HepG2 (cell line): ENCODE measurements around the gene AFTPH. TPM values are rescaled to one million over a fixed set of nuclear protein-coding genes. Genes with fewer than 3 reads are reported as not detected.

ENCODE experiments used
- ATAD3A ChIP-seq: sonication (generic); formaldehyde crosslinking; IDR thresholded peaks from 2 replicates; pipeline ENCODE4 v1.4.0; 2020; ENCODE audit warnings: missing genetic modification reagents
- ATF7 ChIP-seq, 2 experiments: fragments of 450-650 bp in 1 of 2; sonication (generic) in 1 of 2; formaldehyde crosslinking in 1 of 2; IDR thresholded peaks; 2 replicates each; pipeline versions ENCODE4 v1.4.0 to v1.6.1; 2016 to 2020; ENCODE audit warnings: antibody characterized with exemption in 1 of 2, mild to moderate bottlenecking in 1 of 2, missing genetic modification reagents in 1 of 2
- CEBPB ChIP-seq: IDR thresholded peaks from 2 replicates; pipeline ENCODE4 v1.6.1; 2011; ENCODE audit warnings: low read depth, low read length, improper control_type of control experiment, borderline replicate concordance
- DMAP1 ChIP-seq: IDR thresholded peaks from 2 replicates; pipeline ENCODE4 v1.6.1; 2016
- FOXP1 ChIP-seq, 2 experiments: fragments of 450-650 bp in 1 of 2; IDR thresholded peaks; 2 replicates each; pipeline ENCODE4 v1.6.1; 2017 to 2018; ENCODE audit warnings: antibody characterized with exemption in 1 of 2
- HOXA7 ChIP-seq: sonication (generic); formaldehyde crosslinking; IDR thresholded peaks from 2 replicates; pipeline ENCODE4 v1.8.1; 2022; ENCODE audit warnings: mild to moderate bottlenecking, missing genetic modification reagents, moderate library complexity
- KDM3A ChIP-seq: IDR thresholded peaks from 2 replicates; pipeline ENCODE4 v1.6.1; 2018; ENCODE audit warnings: low read depth, missing compliant biosample characterization
- MTF2 ChIP-seq: sonication (generic); formaldehyde crosslinking; IDR thresholded peaks from 2 replicates; pipeline ENCODE4 v1.5.0; 2020; ENCODE audit warnings: missing genetic modification reagents, borderline replicate concordance
- NFE2L1 ChIP-seq: sonication (generic); formaldehyde crosslinking; IDR thresholded peaks from 2 replicates; pipeline ENCODE4 v1.4.0; 2020; ENCODE audit warnings: missing genetic modification reagents, mild to moderate bottlenecking, borderline replicate concordance
- RFXAP ChIP-seq: sonication (generic); formaldehyde crosslinking; IDR thresholded peaks from 2 replicates; pipeline ENCODE4 v1.4.0; 2020; ENCODE audit warnings: missing genetic modification reagents, borderline replicate concordance
- RORA ChIP-seq: sonication (generic); formaldehyde crosslinking; IDR thresholded peaks from 2 replicates; pipeline ENCODE4 v1.5.0; 2020; ENCODE audit warnings: mild to moderate bottlenecking, missing genetic modification reagents, moderate library complexity
- RXRB ChIP-seq: IDR thresholded peaks from 2 replicates; pipeline ENCODE4 v1.6.1; 2016; ENCODE audit warnings: borderline replicate concordance, missing genetic modification reagents, missing compliant biosample characterization
- TCF7L2 ChIP-seq: IDR thresholded peaks from 2 replicates; pipeline ENCODE4 v1.6.1; 2011; ENCODE audit warnings: mild to moderate bottlenecking, low read depth, low read length, moderate library complexity
- YEATS2 ChIP-seq: sonication (generic); formaldehyde crosslinking; IDR thresholded peaks from 2 replicates; pipeline ENCODE4 v1.4.0; 2020; ENCODE audit warnings: missing genetic modification reagents, borderline replicate concordance
- ZBTB7A ChIP-seq: sonication (generic); formaldehyde crosslinking; IDR thresholded peaks from 2 replicates; pipeline ENCODE4 v1.8.0; 2022; ENCODE audit warnings: mild to moderate bottlenecking, missing genetic modification reagents
- ZFP41 ChIP-seq: sonication (generic); formaldehyde crosslinking; IDR thresholded peaks from 2 replicates; pipeline ENCODE4 v1.4.0; 2020; ENCODE audit warnings: mild to moderate bottlenecking, missing genetic modification reagents, borderline replicate concordance
- ZMAT3 ChIP-seq: sonication (generic); formaldehyde crosslinking; conservative IDR thresholded peaks from 2 replicates; pipeline ENCODE4 v1.7.0; 2021; ENCODE audit warnings: missing genetic modification reagents
- ZNF225 ChIP-seq: sonication (generic); formaldehyde crosslinking; IDR thresholded peaks from 2 replicates; pipeline ENCODE4 v1.4.0; 2020; ENCODE audit warnings: mild to moderate bottlenecking, missing genetic modification reagents
- ZNF292 ChIP-seq: sonication (generic); formaldehyde crosslinking; IDR thresholded peaks from 2 replicates; pipeline ENCODE4 v1.8.1; 2022; ENCODE audit warnings: mild to moderate bottlenecking, low read depth, missing genetic modification reagents, borderline replicate concordance
- ZNF550 ChIP-seq: sonication (generic); formaldehyde crosslinking; IDR thresholded peaks from 2 replicates; pipeline ENCODE4 v1.4.0; 2020; ENCODE audit warnings: mild to moderate bottlenecking, missing genetic modification reagents, borderline replicate concordance
- ZNF558 ChIP-seq: sonication (generic); formaldehyde crosslinking; IDR thresholded peaks from 2 replicates; pipeline ENCODE4 v1.9.0; 2022; ENCODE audit warnings: mild to moderate bottlenecking, missing genetic modification reagents, borderline replicate concordance
- ZNF672 ChIP-seq: sonication (generic); formaldehyde crosslinking; IDR thresholded peaks from 2 replicates; pipeline ENCODE4 v1.8.1; 2022; ENCODE audit warnings: missing genetic modification reagents
- ZNF839 ChIP-seq: sonication (generic); formaldehyde crosslinking; IDR thresholded peaks from 2 replicates; pipeline ENCODE4 v1.4.0; 2020; ENCODE audit warnings: missing genetic modification reagents, mild to moderate bottlenecking, borderline replicate concordance
- polyA plus RNA-seq, 8 experiments: library from polyadenylated mRNA; depleted of rRNA in 3 of 8; stranded (reverse) in 7 of 8; unstranded in 1 of 8; fragments of >200 nt; fragmentation: Illumina TruSeq in 4 of 8; extraction: Trizol in 4 of 8; gene quantifications; 2 replicates each; pipeline versions ENCODE4 v1.2.1 to v1.2.3, GENCODE V29; 2011 to 2016; ENCODE audit warnings: low read depth in 4 of 8, missing spikeins in 1 of 8, mixed read lengths in 1 of 8; ENCODE audit not compliant: insufficient read depth in 1 of 8
- total RNA-seq, 5 experiments: library from RNA; depleted of rRNA; stranded (reverse); fragments of >200 nt; fragmentation: Illumina TruSeq; extraction: Trizol; gene quantifications; 2 replicates each; pipeline ENCODE4 v1.2.3, GENCODE V29; 2016; ENCODE audit warnings: low read depth in 1 of 5
- TF ChIP-seq, protein P1 (sequence below): sonication (generic); formaldehyde crosslinking; IDR thresholded peaks from 2 replicates; pipeline ENCODE4 v1.4.0; 2020; ENCODE audit warnings: missing genetic modification reagents, mild to moderate bottlenecking, borderline replicate concordance
- TF ChIP-seq, protein P2 (sequence below): sonication (generic); formaldehyde crosslinking; IDR thresholded peaks from 2 replicates; pipeline ENCODE4 v1.5.0; 2020; ENCODE audit warnings: mild to moderate bottlenecking, missing genetic modification reagents, moderate library complexity

AFTPH gene
- total and polyA plus RNA-seq, 2 of the 13 experiments (the other 11 are each of a cell fraction or from before 2014, with no cell fraction given) = 27.5 to 36.8 TPM

DNA sequence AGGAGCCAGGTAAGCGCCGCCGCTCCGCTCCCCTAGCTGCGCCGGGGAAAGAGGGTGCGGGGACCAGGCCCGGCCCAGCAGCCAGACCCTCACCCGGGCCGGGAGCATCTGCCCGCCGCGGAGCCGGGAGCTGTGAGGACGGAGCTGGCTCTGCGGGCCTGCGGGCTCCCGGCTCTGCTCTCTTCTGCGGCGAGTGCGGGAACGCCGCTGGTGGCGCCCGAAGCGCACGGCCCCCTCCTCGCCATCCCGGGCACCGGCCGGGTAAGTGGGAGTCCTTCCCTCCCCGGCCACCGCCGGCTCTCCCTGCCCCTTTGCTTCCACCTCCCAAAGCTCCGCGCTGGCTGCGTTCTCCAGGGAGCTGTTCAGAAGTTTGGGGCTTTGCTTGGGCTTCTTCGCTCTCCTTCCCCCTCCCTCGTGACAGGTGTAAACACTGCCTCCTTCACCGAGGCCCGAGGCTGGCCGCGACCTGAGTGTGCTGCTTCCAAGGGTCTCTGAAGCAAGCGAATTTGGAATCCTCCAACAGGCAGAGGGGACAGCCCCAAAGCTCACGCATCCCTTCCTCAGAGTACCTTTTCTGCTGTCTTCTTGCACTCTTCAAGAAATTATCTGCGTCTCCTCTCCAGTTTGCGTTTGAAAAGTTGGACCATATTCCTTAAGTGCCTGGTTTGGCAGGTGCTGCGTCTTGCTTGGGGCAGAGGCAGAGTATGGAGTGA is 632 bp downstream of the AFTPH start (continued):
- TF ChIP-seq, protein P1, sequence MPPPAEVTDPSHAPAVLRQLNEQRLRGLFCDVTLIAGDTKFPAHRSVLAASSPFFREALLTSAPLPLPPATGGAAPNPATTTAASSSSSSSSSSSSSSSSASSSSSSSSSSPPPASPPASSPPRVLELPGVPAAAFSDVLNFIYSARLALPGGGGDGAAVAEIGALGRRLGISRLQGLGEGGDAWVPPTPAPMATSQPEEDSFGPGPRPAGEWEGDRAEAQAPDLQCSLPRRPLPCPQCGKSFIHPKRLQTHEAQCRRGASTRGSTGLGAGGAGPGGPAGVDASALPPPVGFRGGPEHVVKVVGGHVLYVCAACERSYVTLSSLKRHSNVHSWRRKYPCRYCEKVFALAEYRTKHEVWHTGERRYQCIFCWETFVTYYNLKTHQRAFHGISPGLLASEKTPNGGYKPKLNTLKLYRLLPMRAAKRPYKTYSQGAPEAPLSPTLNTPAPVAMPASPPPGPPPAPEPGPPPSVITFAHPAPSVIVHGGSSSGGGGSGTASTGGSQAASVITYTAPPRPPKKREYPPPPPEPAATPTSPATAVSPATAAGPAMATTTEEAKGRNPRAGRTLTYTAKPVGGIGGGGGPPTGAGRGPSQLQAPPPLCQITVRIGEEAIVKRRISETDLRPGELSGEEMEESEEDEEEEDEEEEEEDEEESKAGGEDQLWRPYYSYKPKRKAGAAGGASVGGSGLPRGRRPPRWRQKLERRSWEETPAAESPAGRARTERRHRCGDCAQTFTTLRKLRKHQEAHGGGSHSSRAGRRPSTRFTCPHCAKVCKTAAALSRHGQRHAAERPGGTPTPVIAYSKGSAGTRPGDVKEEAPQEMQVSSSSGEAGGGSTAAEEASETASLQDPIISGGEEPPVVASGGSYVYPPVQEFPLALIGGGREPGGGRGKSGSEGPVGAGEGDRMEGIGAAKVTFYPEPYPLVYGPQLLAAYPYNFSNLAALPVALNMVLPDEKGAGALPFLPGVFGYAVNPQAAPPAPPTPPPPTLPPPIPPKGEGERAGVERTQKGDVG (CRISPR knock-in tag) = no peak
- TF ChIP-seq ATAD3A (CRISPR knock-in tag) = no peak
- TF ChIP-seq FOXP1 (IDR thresholded peaks at IDR 0.05) = no peak
- no peak for TF ChIP-seq FOXP1 (CRISPR knock-in tag; IDR thresholded peaks at IDR 0.05)
- peak; percentile 72; the same call in 1 of the 2 replicates for TF ChIP-seq MTF2 (CRISPR knock-in tag)
- TF ChIP-seq ZNF839 (CRISPR knock-in tag) = no peak
- TF ChIP-seq CEBPB = no peak
- no peak for TF ChIP-seq ATF7 (IDR thresholded peaks at IDR 0.05)
- no peak for TF ChIP-seq ATF7 (CRISPR knock-in tag; IDR thresholded peaks at IDR 0.05)
- TF ChIP-seq RORA (CRISPR knock-in tag) = no peak
- peak; percentile 88; the same call in 1 of the 2 replicates for TF ChIP-seq ZNF558
- TF ChIP-seq RFXAP (CRISPR knock-in tag) = 0 out of 2 replicates have a peak, but pooled peaks have one; percentile 27
- 0 out of 2 replicates have a peak, but pooled peaks have one; percentile 52 for TF ChIP-seq ZFP41 (CRISPR knock-in tag)
- TF ChIP-seq RXRB (CRISPR knock-in tag) = 0 out of 2 replicates have a peak, but pooled peaks have one; percentile 18
- TF ChIP-seq YEATS2 = no peak
- no peak for TF ChIP-seq HOXA7 (CRISPR knock-in tag)
- TF ChIP-seq ZNF550 (CRISPR knock-in tag) = no peak
- TF ChIP-seq, protein P2, sequence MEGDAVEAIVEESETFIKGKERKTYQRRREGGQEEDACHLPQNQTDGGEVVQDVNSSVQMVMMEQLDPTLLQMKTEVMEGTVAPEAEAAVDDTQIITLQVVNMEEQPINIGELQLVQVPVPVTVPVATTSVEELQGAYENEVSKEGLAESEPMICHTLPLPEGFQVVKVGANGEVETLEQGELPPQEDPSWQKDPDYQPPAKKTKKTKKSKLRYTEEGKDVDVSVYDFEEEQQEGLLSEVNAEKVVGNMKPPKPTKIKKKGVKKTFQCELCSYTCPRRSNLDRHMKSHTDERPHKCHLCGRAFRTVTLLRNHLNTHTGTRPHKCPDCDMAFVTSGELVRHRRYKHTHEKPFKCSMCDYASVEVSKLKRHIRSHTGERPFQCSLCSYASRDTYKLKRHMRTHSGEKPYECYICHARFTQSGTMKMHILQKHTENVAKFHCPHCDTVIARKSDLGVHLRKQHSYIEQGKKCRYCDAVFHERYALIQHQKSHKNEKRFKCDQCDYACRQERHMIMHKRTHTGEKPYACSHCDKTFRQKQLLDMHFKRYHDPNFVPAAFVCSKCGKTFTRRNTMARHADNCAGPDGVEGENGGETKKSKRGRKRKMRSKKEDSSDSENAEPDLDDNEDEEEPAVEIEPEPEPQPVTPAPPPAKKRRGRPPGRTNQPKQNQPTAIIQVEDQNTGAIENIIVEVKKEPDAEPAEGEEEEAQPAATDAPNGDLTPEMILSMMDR = 0 out of 2 replicates have a peak, but pooled peaks have one; percentile 33
- no peak for TF ChIP-seq KDM3A (CRISPR knock-in tag)
- TF ChIP-seq ZBTB7A (CRISPR knock-in tag) = no peak; the same call in 1 of the 2 replicates
- no peak for TF ChIP-seq NFE2L1
- no peak for TF ChIP-seq ZNF672 (CRISPR knock-in tag)
- TF ChIP-seq TCF7L2 = no peak
- peak; percentile 76 for TF ChIP-seq DMAP1
- TF ChIP-seq ZNF292 = no peak
- TF ChIP-seq ZMAT3 (CRISPR knock-in tag) = no peak
- TF ChIP-seq ZNF225 (CRISPR knock-in tag) = no peak; the same call in none of the 2 replicates
